ENCODE results near the gene TAF5L.

- no peak for TF ChIP-seq CTCF (conservative IDR thresholded peaks at IDR 0.05; ENCODE audit: low read length)
- TF ChIP-seq EZH2phosphoT487 (IDR thresholded peaks at IDR 0.05; ENCODE audit: borderline replicate concordance, low read depth, low read length): no peak
Observed at GRCh38 chr1:229547542-229547941, 78.4 kb downstream of the TAF5L start.
